GM19395 (cell line): ENCODE results near the gene PRADC1.

Experiments used
- ATAC-seq: cut with Tn5 transposase; IDR thresholded peaks from one replicate; pipeline ENCODE4 v1.9.1; 2021; ENCODE audit warnings: mild to moderate bottlenecking, moderate library complexity; ENCODE audit not compliant: unreplicated experiment

The PRADC1 gene

DNA sequence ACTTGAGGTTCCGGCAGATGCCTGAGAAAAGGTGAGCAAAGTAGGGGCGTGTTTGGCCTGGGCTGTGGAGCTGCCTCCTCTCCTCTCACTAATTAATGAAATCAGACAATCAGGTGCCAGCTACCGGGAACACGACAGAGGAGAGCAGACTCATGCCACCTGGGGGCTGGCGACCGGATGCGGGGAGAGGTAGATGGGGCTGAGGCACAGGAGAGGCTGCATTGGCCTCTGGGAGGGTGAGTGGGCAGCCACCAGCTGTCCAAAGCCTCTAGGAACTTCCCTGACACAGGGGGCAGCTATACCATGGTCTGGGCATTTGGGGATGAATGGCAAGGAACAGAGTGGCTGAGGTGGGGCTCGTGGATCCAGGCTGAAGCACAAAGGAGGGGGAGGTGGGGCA, 26.2 kb upstream of the PRADC1 start:
- no peak for ATAC-seq

DNA sequence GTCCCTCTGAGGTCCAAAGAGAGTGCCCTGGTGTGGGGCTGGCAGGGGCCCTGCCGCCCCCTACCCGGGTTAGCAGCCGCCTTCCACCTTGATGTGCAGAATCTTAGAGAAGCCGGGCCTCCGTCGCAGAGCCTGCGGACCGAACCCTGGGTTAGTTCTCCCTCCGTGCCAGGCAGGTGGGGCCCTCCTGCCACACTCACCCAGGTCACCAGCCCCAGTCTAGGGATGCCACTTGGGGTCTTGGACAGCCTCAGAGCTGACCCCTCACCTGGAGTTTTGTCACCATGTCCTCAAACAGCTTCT, 25.8 kb upstream of the PRADC1 start:
- no peak for ATAC-seq

DNA sequence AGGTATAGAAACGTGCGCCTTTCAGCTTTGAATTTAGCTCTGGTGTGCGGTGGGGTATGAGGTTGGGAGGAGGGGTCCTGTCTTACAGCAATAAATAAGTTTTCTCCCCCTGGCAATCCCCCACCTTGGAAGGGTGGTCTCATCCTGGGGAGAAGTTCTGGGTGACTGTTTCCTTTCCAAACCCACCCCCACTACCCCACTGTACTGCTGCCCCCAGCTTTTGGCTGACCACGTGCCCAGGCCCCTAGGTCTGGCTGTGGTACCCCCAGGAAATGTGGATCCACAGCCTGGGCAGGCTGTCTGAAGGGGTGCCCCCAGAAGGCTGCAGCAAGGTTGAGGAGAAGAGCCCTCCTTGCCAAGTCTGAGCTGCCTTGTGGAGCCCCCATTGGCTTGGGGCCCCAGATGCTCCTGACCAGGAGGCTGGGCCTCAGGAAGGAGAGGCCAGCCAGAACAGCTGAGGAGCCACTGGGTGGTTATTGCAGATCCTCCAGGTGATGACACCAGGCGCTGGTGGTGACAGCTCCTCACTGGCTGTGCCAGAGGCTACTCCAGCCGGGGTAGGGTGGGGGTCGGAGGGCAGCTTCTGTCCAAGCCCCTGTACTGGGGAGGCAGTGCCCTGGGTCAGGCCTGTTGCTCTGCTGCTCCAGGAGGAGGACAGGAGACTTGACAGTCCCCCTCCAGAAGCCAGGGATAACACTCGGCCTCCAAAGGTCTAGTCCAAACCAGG, 25.3 kb upstream of the PRADC1 start:
- ATAC-seq: no peak

DNA sequence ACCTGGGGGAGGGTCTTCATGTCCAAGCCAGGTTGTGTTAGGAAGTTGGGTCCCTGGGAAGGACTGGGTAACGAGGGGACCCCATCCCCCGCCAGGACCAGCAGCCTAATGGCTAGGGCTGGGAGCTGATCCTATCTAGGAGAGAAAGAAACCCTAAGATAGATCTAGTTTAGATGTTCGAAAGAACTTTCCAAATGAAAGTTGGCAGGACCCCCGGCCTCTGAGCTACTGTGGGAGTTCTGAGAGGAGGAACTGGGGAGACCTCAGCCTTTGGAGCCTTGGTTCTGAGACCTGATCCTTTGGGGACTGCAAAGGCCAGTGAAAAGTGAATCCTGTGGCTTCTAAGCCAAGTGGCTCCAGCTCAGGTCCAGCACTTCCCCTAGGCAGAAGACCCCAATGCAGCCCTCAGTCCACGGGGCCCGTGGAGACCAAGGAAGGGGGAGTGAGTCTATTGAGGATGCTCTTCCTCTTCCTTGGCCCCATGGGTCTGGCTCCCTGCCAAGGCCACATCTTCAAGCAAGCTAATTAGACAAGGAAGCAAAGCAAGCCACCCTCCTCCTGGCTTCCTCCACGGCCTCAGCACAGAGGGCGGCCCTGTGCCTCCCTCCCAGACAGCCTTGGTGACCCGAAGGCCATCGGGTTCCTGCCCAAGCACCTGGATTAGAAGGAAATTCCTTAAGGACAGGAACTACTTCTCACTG, 24.5 kb upstream of the PRADC1 start:
- no peak for ATAC-seq

DNA sequence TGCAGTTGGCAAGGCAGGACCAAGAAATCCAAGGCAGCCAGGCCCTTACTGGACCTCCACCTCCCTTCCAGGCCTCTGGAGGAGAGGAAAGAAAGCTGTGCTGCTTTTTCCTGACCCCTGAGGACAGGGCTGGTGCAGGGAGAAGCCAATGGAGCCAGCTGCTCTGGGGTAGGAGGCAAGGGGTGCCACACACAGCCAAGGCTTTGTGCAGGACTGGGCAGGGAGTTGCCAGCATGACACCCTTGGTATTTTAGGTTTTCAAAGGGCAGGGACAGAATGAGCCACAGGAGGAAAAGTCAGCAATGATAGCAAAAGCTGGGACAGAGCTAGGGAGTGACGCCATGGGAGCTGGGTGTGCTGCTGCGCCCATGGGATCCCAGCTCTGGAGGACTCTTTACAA, 24.0 kb upstream of the PRADC1 start:
- ATAC-seq: no peak

DNA sequence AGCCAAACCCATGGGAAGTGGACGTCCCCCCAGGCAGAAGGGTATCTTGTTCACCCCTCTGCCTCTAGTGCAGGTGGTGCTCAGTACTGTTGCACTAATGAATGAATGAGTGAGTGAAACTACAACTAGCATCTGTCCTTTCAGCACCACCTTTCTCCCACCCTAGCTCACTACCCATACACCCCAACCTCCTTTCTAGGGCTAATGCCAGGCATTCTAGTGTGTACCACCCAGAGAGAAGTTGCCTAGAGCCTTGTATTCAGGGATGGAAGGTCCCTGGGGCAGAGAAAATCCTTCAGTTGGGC, 23.5 kb upstream of the PRADC1 start:
- ATAC-seq: no peak

DNA sequence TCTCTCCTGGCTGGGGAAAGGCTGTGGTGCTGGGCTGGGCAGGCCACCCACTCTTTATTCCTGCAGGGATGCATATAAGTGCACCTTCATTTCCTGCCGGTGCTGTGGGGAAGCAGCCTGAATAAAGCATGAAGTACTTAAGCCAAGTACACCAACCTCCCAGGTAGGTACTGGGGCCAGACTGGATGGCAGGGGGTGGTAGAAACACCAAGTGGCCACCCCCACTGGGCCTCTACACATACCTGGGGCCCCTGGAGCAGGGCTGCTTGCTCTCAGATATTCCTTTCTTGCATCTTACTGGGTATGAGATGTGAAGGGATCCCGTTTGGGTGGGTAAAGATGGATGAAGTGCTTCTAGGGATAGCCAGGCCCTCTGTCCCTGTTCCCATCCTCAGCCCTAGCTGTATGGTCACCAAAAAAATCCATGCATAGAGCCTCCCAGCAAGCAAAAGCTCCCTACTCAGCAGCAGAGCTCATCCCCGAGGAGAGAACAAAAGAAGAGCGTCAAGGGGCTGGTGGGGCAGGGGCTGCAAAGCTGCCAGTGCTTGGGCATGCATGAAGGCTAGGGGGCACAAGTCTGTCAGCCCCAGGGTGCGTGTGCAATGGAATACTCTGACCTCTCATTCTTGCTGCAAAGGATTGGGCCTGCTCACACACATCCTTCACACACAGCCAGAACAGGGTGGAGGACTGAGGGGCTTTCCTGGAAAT, 23.0 kb upstream of the PRADC1 start:
- no peak for ATAC-seq

DNA sequence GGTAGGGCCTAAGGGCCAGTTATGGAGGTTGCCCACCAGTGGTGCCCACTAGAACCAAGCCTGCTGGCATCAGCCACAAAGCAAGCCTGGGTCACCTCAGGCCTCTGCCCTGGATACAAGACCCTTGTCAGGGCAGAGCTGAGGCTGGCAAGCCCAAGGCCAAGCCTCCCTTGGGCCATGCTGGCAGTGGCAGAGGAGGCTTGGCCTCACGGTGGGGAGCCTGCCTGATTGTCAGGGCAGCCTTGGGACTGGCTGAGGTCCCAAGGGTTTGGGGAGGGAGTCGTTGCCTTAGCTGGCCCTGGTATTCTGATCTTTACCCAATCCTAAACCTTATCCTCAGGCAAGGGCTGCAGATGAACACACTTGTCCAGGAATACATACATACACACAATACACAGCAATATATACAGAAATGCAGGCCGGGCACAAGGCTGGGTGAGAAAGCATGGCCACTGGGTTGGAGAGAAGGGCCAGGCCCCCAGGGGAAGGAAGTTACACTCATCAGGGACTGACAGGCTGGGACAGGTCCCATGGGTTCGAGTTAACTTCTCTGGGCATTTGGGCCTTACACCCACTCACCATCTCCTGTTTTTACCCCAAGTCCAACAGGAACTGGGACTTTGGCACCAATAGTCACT, 22.1 kb upstream of the PRADC1 start:
- no peak for ATAC-seq

DNA sequence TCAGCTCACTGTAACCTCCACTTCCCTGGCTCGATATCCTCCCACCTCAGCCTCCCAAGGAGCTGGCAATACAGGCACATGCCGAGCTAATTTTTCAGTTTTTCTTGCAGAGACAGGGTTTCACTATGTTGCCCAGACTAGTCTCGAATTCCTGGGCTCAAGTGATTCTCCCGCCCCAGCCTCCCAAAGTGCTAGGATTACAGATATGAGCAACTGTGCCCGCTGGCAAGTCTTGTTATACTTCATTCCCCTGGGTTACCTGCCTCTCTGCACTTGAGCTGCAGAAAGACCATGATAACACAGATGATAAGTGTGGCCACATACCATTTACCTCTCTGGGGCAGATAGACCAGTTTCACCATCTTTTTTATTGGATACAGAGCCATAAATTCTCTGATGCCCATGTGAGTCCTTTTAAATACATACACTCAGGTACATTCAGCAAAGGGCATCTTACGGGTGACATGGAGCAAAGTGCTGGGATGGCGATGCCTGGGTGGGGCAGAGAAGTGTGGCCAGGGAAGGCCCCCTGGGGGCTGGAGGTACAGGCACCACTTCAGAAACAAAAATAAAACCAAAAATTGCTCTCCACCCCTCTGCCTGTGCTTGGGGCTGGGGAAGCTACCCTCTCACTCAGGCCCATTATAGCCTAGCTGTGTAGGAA, 21.4 kb upstream of the PRADC1 start:
- ATAC-seq: no peak

DNA sequence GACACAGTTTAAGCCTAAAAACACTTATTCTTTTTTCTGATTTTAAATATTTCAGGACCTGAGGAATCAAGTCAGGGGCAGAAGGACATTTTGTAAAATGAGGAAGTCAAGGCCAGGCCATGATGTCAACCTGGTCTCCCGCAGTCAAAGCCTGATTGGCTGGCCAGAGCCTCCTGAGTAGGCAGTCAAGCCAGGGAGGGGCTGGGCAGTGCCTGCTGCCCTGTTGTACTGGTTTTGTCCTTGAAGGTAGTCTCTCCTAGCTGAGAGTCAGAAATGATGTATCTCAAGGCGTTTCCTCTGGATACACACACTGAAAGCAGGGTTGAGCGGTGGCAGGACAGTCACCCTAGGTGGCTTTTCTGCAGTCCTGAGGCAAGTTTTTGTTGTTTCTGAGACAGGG, 20.9 kb upstream of the PRADC1 start:
- ATAC-seq: no peak

DNA sequence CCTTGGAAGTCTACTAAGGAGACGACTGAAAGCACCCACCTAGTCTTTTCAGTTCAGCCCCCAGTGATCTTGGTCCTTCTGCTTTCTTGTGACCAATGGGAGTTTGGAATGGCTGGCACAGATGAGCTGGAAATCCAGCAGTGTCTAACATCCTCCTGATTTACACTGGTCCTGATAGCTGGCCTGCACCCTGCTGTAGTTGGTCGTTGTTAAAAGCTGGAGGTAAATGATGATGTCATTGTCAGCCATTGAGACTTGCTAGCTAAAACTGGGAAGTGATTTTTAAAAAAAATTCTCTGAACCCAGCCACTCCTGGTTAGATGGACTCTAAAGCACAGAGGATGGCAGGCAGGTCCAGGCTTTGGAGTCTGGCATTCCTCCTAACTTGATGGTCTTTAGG, 20.4 kb upstream of the PRADC1 start:
- no peak for ATAC-seq

DNA sequence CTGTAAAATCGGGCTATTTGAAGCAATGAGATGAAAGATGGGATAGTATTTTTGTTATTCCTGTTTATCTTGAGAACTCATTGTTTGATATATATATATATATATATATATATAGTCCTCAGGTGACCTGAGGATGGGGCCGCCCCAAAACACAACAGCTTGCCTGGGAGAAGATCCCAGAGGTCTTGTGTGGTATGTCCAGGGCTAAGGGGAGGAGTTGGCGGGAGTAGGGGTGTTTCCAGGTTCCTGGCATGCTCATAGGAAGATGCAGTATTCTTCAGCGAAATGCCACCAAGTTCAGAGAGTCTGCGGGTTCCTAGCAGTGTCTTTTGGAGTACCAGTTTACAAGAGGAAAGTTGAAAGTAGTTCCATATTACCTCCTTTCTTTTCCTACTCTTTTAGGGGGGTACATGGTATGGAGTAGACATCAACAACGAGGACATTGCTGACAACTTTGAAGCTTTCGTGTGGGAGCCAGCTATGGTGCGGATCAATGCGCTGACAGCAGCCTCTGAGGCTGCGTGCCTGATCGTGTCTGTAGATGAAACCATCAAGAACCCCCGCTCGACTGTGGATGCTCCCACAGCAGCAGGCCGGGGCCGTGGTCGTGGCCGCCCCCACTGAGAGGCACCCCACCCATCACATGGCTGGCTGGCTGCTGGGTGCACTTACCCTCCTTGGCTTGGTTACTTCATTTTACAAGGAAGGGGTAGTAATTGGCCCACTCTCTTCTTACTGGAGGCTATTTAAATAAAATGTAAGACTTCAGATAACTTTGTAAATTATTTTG, 19.4 kb upstream of the PRADC1 start:
- no peak for ATAC-seq

DNA sequence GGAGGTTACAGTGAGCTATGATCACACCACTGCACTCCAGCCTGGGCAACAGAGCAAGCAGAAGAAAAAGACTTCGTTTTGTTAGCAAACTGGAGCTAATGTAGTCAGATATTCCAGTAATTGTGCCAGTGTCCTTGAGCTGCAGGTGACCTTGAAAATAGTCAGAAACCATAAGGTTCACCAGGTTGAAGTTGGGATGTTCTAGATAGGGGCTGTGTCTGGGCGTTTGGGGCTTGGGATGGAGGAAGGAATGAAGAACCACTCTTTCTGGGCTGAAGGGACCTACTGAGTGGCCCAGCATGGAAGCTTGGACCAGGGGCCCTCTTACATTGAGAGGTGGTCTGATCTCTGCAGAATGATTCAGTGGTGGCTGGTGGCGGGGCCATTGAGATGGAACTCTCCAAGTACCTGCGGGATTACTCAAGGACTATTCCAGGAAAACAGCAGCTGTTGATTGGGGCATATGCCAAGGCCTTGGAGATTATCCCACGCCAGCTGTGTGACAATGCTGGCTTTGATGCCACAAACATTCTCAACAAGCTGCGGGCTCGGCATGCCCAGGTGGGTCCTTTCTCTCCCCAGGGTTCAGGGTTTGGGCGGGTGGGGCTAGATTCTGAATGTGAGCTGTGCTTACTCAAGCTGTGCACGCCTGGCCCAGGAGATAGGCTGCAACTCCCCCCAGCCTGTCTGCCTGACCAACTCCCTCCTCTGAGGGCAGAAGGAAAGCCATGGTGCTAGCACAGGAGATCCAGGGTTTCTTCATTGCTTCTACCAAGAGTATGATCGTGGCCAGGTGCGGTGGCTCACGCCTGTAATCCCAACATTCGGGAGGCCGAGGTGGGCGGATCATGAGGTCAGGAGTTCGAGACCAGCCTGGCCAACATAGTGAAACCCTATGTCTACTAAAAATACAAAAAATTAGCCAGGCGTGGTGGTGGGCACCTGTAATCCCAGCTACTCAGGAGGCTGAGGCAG, 18.1 kb upstream of the PRADC1 start:
- no peak for ATAC-seq

DNA sequence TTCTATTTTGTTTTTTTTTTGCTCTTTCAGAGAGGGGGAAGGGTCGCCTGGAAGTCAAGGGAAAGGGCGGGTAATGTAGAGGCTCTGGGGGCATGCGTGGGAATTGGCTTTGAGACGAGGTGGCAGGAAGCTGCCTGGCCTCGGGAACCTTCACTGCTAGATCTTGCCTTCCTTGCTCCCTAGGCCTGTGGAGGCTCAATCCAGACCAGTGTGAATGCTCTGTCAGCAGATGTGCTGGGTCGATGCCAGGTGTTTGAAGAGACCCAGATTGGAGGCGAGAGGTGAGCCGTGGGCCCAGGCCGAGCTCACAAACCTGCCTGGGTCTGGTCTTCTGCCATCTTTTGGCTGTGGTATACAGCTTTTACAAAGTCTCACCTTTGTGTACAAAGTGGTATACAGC, 16.6 kb upstream of the PRADC1 start:
- no peak for ATAC-seq

DNA sequence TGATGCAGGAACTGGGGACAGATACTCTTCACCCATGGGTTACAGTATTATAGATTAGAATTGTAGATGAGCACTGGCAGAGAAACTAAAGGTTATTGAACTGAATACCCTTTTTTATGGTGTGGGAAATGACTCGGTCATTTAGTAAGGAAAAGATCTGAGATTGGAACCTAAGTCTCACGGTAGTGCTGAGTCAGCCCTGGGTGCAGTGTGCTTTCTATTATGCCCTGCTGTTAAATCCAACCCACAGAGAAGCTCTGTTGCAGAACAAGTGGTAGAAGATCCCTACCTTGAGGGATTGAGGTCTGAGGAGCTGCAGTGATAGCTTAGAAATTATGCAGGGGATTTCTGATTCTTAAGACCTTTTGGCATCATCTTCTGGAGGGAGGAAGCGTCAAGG, 13.8 kb upstream of the PRADC1 start:
- no peak for ATAC-seq

DNA sequence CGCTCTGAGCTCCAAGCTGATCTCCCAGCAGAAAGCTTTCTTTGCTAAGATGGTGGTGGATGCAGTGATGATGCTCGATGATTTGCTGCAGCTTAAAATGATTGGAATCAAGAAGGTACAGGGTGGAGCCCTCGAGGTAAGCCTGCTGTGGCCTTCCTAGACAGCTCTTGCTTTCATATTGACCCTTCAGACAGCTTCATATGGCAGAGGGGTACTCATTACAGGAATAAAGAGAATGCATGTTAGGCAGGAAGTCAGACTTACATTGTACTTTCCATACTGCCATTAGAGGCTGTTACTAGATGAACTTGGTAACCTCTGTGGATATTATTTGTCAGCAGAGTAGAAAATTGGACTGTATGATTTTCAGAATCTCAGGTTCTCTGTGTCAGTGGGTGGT, 11.5 kb upstream of the PRADC1 start:
- no peak for ATAC-seq

DNA sequence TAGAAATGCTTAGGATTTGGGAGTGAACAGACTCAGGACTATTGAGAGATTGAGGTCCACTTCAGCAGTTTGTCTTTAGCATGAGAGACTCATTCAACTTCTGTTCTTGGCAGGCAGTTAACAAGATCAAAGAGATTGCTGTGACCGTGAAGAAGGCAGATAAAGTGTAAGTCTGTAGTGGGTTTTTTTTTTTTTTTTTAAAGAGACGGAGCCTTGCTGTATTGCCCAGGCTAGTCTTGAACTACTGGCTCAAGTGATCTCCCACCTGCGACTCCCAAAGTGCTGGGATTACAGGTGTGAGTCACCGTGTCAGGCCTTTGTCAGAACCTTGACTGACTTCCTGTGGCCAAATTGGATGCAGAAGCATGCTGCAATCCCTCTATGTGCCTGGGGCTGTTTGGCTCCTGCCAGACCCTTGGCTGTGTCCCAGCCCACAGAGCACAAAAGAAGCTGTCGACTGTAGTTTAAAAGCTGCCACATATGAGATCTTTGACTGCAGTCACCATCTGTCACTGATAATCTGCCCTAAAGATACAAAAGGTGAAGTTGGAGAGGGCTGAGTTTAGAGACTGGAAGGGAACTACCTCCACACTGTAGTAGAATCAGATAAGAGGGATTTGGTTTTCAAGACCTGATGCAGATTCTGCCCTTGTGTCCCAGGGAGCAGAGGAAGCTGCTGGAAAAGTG, 11.0 kb upstream of the PRADC1 start:
- ATAC-seq: no peak

DNA sequence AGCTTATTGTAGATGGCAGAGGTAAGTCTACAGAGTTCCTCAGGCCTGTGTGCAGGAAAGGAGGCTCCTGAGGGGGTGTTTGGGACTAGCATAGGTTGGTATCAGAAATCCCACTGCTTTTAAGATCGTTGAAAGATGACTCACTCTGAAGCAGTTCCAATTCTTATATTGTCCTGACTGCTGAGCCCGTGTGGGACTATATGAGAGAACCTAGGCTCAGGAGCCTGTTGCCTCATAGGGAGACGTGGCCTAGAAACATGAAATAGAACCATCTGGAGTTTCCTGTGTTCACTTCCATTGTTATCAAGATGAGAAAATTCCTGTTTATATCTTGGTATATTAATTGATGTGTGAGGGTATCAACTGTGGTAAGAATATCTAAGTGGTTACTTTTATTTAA, 6.7 kb upstream of the PRADC1 start:
- no peak for ATAC-seq

DNA sequence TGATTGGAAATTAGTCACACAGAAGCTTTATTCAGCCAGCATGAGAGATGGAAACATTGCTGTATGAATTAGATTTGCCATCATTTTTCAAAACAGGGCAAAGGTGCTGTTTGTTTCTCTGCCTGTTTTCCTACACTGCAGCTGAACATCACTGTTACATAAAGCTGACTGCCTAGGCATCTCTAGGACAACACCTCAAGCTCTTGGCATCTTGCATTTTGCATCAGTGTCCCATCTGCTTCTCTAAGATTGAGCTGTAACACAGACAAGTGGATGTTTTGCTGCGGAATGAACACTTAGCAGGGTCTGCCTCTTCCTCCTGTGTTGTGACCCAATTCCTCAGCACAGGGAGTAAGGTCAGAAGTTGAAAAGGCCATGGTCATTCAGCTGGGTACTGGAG, 5.9 kb upstream of the PRADC1 start:
- ATAC-seq: no peak
